Measurements from ENCODE around the gene RNF181.

The RNF181 gene

GRCh38 chr2:85577386-85578242 lies 17.9 kb upstream of the RNF181 start, which contains the start of gene VAMP8:
VAMP8 (plus strand) TSS chr2:85577586; CDS start chr2:85577647, 61 bp downstream.
- Histone ChIP-seq H2BK5ac (ENCODE audit: low read length) (peak within 1 kb of the TSS; percentile 79), H3K4me2 (ENCODE audit: low read length) (peak within 1 kb of the TSS; percentile 71), H3K9ac (ENCODE audit: low read length) (peak within 1 kb of the TSS; percentile 76), H3K4me1 (ENCODE audit: control insufficient read depth, low read depth, low read length) (peaks cover 11% of the 10 kb centered on the region), H2BK15ac (replicated peaks; ENCODE audit: low read depth) (peak within 1 kb of the TSS; percentile 20), H3K56ac (ENCODE audit: low read length) (peak within 1 kb of the TSS; percentile 95), H3K23ac (ENCODE audit: low read length) (no peak within 1 kb of the TSS), H3K79me2 (ENCODE audit: control insufficient read depth, insufficient read depth, low read length) (peaks cover 9% of the 10 kb centered on the region), H3K18ac (ENCODE audit: low read length) (peak within 1 kb of the TSS; percentile 89), H4K8ac (ENCODE audit: low read depth, low read length) (no peak within 1 kb of the TSS), H3K36me3 (ENCODE audit: control insufficient read depth, insufficient read depth, low read length) (no peaks in the 10 kb centered on the region), H3K4me3 (ENCODE audit: low read length) (peak within 1 kb of the TSS; percentile 61), H3K4ac (ENCODE audit: low read depth, low read length) (peak within 1 kb of the TSS; percentile 49), H3K27ac (ENCODE audit: low read depth, low read length) (peak within 1 kb of the TSS; percentile 93), H3K27me3 (ENCODE audit: insufficient read depth, low read length, poor library complexity) (no peaks in the 10 kb centered on the region), H2BK120ac (ENCODE audit: low read depth, low read length) (peak within 1 kb of the TSS; percentile 46), H3K79me1 (ENCODE audit: low read length) (peaks cover 9% of the 10 kb centered on the region), H2AK5ac (ENCODE audit: low read length) (no peak within 1 kb of the TSS), H4K5ac (ENCODE audit: low read length) (no peak within 1 kb of the TSS)
- no CpG with 5 or more reads among the region's 19 CpGs for WGBS (ENCODE audit: extremely low coverage, insufficient coverage, low lambda C conversion rate)
- peak; percentile 86 for DNase-seq

GRCh38 chr2:85578243-85579180 lies 17.0 kb upstream of the RNF181 start:
- H3K79me2 ChIP-seq (ENCODE audit: control insufficient read depth, insufficient read depth, low read length), result peaks cover 9% of the 10 kb centered on the region
- no CpG with 5 or more reads among the region's 19 CpGs for WGBS (ENCODE audit: extremely low coverage, insufficient coverage, low lambda C conversion rate)

GRCh38 chr2:85579266-85579935 lies 16.1 kb upstream of the RNF181 start:
- peak overlapping the region; percentile 66 for H3K4ac ChIP-seq (ENCODE audit: low read depth, low read length)
- H2BK120ac ChIP-seq (ENCODE audit: low read depth, low read length), result peak overlapping the region; percentile 86
- peak overlapping the region; percentile 89 for H3K18ac ChIP-seq (ENCODE audit: low read length)
- peak overlapping the region; percentile 76 for H3K9ac ChIP-seq (ENCODE audit: low read length)
- H3K56ac ChIP-seq (ENCODE audit: low read length), result peak overlapping the region; percentile 95
- peaks cover 10% of the 10 kb centered on the region for H3K4me1 ChIP-seq (ENCODE audit: control insufficient read depth, low read depth, low read length)
- no peak overlapping the region for H3K23ac ChIP-seq (ENCODE audit: low read length)
- H4K5ac ChIP-seq (ENCODE audit: low read length), result no peak overlapping the region
- H3K4me2 ChIP-seq (ENCODE audit: low read length), result peak overlapping the region; percentile 71
- H3K79me2 ChIP-seq (ENCODE audit: control insufficient read depth, insufficient read depth, low read length), result peaks cover 9% of the 10 kb centered on the region
- H2AK5ac ChIP-seq (ENCODE audit: low read length), result no peak overlapping the region
- DNase-seq, result peak; percentile 95
- no peak overlapping the region for H2BK15ac ChIP-seq (replicated peaks; ENCODE audit: low read depth)
- peak overlapping the region; percentile 79 for H2BK5ac ChIP-seq (ENCODE audit: low read length)
- H3K27me3 ChIP-seq (ENCODE audit: insufficient read depth, low read length, poor library complexity), result no peaks in the 10 kb centered on the region
- H4K8ac ChIP-seq (ENCODE audit: low read depth, low read length), result no peak overlapping the region
- peak overlapping the region; percentile 93 for H3K27ac ChIP-seq (ENCODE audit: low read depth, low read length)
- no peaks in the 10 kb centered on the region for H3K36me3 ChIP-seq (ENCODE audit: control insufficient read depth, insufficient read depth, low read length)
- no CpG with 5 or more reads among the region's 6 CpGs for WGBS (ENCODE audit: extremely low coverage, insufficient coverage, low lambda C conversion rate)
- no peak overlapping the region for H3K4me3 ChIP-seq (ENCODE audit: low read length)
- peaks cover 9% of the 10 kb centered on the region for H3K79me1 ChIP-seq (ENCODE audit: low read length)

More at GRCh38 chr2:85578243-85579180, 17.0 kb upstream of the RNF181 start:
- Histone ChIP-seq H3K27me3 (ENCODE audit: insufficient read depth, low read length, poor library complexity) (no peaks in the 10 kb centered on the region), H3K23ac (ENCODE audit: low read length) (peak overlapping the region; percentile 11), H2BK120ac (ENCODE audit: low read depth, low read length) (peak overlapping the region; percentile 86), H3K4me3 (ENCODE audit: low read length) (peak overlapping the region; percentile 15), H3K27ac (ENCODE audit: low read depth, low read length) (peak overlapping the region; percentile 93), H4K5ac (ENCODE audit: low read length) (no peak overlapping the region), H2BK15ac (replicated peaks; ENCODE audit: low read depth) (no peak overlapping the region), H4K8ac (ENCODE audit: low read depth, low read length) (no peak overlapping the region), H3K79me1 (ENCODE audit: low read length) (peaks cover 9% of the 10 kb centered on the region), H3K4me1 (ENCODE audit: control insufficient read depth, low read depth, low read length) (peaks cover 10% of the 10 kb centered on the region), H2AK5ac (ENCODE audit: low read length) (peak overlapping the region; percentile 89), H3K56ac (ENCODE audit: low read length) (peak overlapping the region; percentile 95), H2BK5ac (ENCODE audit: low read length) (peak overlapping the region; percentile 79), H3K9ac (ENCODE audit: low read length) (peak overlapping the region; percentile 76), H3K4ac (ENCODE audit: low read depth, low read length) (peak overlapping the region; percentile 46), H3K18ac (ENCODE audit: low read length) (peak overlapping the region; percentile 89), H3K36me3 (ENCODE audit: control insufficient read depth, insufficient read depth, low read length) (no peaks in the 10 kb centered on the region), H3K4me2 (ENCODE audit: low read length) (peak overlapping the region; percentile 71)
- DNase-seq, result peak; percentile 56

- Histone ChIP-seq H3K79me1 (ENCODE audit: low read length) (peaks cover 9% of the 10 kb centered on the region), H4K8ac (ENCODE audit: low read depth, low read length) (peak overlapping the region; percentile 91), H2BK120ac (ENCODE audit: low read depth, low read length) (peak overlapping the region; percentile 33), H2BK5ac (ENCODE audit: low read length) (peak overlapping the region; percentile 89), H3K27me3 (ENCODE audit: insufficient read depth, low read length, poor library complexity) (no peaks in the 10 kb centered on the region), H4K5ac (ENCODE audit: low read length) (no peak overlapping the region), H2BK15ac (replicated peaks; ENCODE audit: low read depth) (no peak overlapping the region), H2AK5ac (ENCODE audit: low read length) (peak overlapping the region; percentile 87), H3K9ac (ENCODE audit: low read length) (peak overlapping the region; percentile 57), H3K23ac (ENCODE audit: low read length) (peak overlapping the region; percentile 84), H3K36me3 (ENCODE audit: control insufficient read depth, insufficient read depth, low read length) (no peaks in the 10 kb centered on the region), H3K4me1 (ENCODE audit: control insufficient read depth, low read depth, low read length) (peaks cover 17% of the 10 kb centered on the region), H3K56ac (ENCODE audit: low read length) (peak overlapping the region; percentile 83), H3K27ac (ENCODE audit: low read depth, low read length) (peak overlapping the region; percentile 93), H3K4ac (ENCODE audit: low read depth, low read length) (no peak overlapping the region), H3K79me2 (ENCODE audit: control insufficient read depth, insufficient read depth, low read length) (peaks cover 9% of the 10 kb centered on the region), H3K18ac (ENCODE audit: low read length) (peak overlapping the region; percentile 41), H3K4me3 (ENCODE audit: low read length) (no peak overlapping the region), H3K4me2 (ENCODE audit: low read length) (no peak overlapping the region)
- WGBS (ENCODE audit: extremely low coverage, insufficient coverage, low lambda C conversion rate), result no CpG with 5 or more reads among the region's 3 CpGs
- no peak for DNase-seq
Measured at GRCh38 chr2:85580206-85580605, 15.3 kb upstream of the RNF181 start.

GRCh38 chr2:85582492-85582891 lies 13.1 kb upstream of the RNF181 start:
- Histone ChIP-seq H3K4me1 (ENCODE audit: control insufficient read depth, low read depth, low read length) (peaks cover 21% of the 10 kb centered on the region), H3K18ac (ENCODE audit: low read length) (no peak overlapping the region), H2BK120ac (ENCODE audit: low read depth, low read length) (no peak overlapping the region), H3K27ac (ENCODE audit: low read depth, low read length) (no peak overlapping the region), H2AK5ac (ENCODE audit: low read length) (no peak overlapping the region), H3K27me3 (ENCODE audit: insufficient read depth, low read length, poor library complexity) (no peaks in the 10 kb centered on the region), H3K9ac (ENCODE audit: low read length) (no peak overlapping the region), H2BK15ac (replicated peaks; ENCODE audit: low read depth) (no peak overlapping the region), H3K56ac (ENCODE audit: low read length) (no peak overlapping the region), H4K5ac (ENCODE audit: low read length) (no peak overlapping the region), H3K23ac (ENCODE audit: low read length) (no peak overlapping the region), H3K79me2 (ENCODE audit: control insufficient read depth, insufficient read depth, low read length) (peaks cover 9% of the 10 kb centered on the region), H4K8ac (ENCODE audit: low read depth, low read length) (no peak overlapping the region), H2BK5ac (ENCODE audit: low read length) (no peak overlapping the region), H3K4ac (ENCODE audit: low read depth, low read length) (no peak overlapping the region), H3K4me2 (ENCODE audit: low read length) (no peak overlapping the region), H3K36me3 (ENCODE audit: control insufficient read depth, insufficient read depth, low read length) (no peaks in the 10 kb centered on the region), H3K4me3 (ENCODE audit: low read length) (no peak overlapping the region), H3K79me1 (ENCODE audit: low read length) (peaks cover 9% of the 10 kb centered on the region)
- DNase-seq, result no peak
- WGBS (ENCODE audit: extremely low coverage, insufficient coverage, low lambda C conversion rate), result no CpG with 5 or more reads among the region's 1 CpG
